HG02885 (cell line): ENCODE measurements around the gene SOCS2.

ENCODE experiments used
- ATAC-seq: cut with Tn5 transposase; IDR thresholded peaks from one replicate; pipeline ENCODE4 v1.9.1; 2021; ENCODE audit warnings: mild to moderate bottlenecking; ENCODE audit not compliant: unreplicated experiment, poor library complexity

Gene SOCS2

DNA sequence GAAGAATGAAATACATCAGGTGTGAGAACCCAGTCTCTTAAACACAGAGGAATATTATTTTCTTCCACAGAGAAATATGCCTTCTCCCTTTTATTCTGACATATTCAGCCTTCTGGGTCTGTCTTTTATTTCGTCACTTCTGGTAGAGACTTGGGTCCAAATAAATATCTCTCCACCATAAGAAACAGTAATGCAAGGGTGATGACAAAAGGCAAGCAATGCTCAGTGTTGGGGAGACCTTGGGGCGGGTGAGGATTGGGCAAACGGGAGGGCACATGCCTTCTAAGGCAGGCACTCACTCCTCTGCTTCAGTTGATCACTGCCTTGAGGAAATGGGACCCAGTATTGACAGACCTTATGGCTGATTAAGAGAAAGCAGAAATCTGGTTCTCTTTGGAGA, 6.7 kb upstream of the SOCS2 start:
- ATAC-seq: no peak

- ATAC-seq: no peak
Measured at GRCh38 chr12:93567174-93567573, 5.3 kb upstream of the SOCS2 start.

DNA sequence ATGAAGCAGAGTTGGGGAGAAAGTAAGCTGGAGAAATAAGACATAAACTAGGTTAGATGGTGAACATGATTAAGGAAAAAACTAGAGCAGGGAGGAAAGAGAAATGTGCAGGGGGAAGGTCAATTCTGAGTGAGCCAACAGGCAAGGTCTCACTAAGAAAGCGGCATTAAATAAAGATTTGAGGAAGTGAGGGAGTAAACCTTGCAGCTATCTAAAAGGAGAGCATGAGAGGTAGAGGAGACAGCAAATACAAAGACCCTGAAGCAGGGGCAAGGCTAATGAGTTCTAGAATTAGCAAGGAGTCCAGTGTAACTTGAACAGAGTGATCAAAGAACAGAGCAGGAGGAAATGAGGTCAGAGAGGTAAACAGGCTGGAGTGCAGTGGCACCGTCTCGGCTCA, 4.4 kb upstream of the SOCS2 start:
- ATAC-seq: no peak

- peak; percentile 2 for ATAC-seq
Measured at GRCh38 chr12:93569301-93569655, 3.2 kb upstream of the SOCS2 start.

DNA sequence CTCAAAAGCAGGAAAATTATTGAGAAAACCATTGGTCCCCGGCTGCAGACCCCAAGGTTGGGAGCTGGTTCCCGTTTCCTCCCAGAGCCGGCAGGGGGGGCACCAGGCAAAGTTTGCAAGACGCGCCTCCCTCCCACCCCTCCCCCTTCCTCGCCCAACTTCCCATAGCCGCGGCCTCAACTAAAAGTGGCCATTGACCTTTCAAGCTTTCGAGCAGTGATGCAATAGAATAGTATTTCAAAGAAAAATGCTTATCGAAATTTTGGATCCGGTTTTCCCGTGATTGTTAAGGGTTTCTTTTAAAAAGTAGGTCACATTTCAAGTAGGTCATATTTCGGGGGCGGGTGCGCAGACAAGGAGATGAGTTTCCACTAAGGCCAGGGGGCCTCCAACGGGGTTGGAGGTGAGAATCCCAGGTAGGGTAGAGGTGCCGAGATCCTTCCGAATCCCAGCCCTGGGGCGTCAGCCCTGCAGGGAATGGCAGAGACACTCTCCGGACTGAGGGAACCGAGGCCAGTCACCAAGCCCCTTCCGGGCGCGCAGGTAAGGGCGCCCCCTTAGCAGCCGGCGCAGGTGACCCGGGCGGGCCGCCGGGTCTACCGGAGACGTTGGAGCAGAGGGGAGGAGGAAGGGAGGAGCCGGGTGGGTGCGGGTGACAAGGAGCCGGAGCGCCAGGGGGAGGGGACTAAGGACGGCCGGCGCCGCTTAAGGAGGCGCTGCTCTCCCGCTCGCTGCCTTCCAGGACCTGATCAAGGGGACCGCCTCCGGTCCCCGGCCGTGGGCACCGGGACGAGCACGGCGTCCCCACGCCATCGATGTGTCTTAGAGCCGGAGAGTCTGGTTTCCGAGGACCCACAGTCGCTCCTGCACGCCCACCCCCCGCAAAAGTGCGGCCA, 2.6 kb upstream of the SOCS2 start:
- ATAC-seq: peak; percentile 46

DNA sequence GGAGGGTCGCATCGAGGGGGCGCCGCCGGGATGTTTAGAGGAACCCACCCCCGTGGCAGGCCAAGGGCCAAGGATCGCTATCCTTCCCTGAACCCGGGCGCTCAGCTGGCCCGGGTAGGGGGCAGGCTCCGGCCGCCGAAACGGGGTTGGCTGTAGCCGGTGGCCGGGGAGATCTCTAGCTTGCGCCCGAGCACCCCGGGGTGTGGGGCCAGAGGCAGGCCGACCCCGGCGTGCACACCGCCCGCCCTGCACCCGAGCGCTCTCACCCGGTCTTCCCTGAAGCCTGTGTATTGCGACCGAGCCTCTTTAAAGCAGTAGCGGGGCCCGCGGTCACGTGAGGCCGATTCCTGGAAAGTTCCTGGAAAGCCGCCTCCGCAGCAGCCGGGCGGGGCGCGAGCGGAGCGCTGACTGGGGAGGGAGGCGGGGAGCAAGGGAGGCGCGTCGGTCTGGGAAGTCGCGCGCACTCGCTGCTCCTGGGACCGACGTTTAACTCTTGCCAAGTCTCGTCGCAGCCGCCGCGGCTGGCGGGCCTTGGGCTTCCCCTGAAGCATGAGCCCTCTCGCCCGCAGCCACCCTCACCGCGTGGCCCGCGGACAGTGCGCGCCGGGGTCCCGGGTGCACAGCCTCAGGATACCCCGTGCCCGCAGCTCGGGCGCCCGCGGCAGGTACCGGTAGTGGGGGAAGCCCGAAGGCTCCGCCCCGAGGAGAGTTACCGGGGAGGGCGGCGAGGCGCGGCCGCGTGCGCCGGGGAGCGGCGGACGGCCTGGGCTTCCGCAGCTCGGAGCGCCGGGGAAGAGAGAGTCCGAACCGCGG, 1.7 kb upstream of the SOCS2 start:
- ATAC-seq: peak; percentile 52

DNA sequence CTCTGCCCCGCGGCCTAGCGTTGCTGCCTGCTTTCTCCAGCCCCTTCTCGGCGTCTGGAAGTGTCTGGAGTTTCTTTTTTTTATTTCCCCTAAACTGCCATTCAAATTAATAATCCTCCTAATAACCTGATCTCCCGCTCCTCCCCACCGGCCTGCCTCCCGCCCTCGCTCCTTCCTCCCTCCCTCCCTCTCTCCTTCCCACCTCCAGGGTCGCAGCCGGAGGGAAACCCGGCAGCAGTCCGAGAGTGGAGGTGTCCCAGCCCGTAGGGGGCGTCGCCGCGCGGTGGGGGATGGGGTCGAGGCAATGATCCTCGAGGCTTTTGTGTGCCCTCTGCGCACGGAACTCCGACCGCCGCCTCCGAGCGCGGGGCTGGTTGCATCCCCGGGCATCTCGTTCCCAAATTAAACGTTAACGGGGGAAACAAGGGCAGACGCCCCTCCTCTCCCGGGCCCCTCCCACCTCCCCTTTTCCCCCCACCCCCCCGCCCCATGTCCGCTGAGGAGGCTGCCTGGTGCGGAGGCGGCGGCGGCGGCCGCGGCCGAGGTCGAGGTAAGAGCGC, 1.0 kb upstream of the SOCS2 start:
- peak; percentile 22 for ATAC-seq

GRCh38 chr12:93572712-93573551, 457 bp downstream of the SOCS2 start:
- no peak for ATAC-seq

DNA sequence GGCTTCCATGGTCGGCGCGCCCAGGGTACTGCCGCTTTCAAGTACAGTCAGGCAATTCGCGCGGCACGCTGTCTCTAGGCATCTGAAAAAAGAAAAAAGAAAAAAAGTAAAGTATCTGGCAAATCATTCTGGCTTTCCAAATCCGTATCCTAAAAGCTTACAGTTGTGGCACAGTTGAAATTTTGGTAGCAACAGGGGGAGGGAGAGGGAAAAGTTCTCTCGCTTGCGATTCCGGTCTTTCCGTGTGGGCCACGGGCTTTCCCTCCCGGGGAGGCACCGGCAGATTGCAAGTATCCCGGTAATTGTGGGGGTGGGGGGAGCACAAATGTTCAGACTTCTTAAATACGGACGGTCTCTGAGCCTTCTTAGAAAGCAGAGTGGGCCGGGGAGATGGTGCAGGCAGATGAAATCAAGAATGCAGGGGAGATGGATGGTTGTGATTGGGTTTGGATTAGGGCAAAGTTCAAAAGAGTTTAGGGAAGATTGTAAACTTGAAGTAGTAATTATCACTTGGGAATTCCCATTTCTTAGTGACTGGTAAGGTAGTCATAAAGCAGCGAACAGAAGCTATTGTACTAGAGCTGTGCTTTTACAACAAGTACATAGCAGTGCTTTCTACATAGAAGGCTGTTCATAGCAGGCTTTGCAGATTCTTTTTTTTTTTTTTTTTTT, 1.2 kb downstream of the SOCS2 start:
- ATAC-seq: no peak

DNA sequence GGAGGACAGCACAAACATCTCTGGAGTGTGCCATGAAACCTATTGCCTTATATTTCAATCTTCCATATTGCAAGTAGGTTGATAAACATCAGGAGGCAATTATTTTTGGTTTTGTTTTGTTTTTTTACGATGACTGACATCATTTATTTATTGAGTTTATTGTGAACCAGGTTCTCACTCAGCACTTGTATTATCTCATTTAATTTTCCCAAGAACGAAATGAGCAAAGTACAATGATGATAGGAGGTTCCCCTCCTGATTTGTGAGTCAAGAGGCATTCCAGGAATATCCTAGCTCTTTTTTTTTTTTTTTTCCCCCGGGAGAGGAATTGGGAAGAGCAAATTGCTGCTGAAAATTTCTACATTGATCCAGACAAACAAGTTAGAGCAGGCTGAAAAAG, 4.7 kb downstream of the SOCS2 start:
- ATAC-seq: no peak

- ATAC-seq: no peak
Measured at GRCh38 chr12:93578221-93578620, 5.7 kb downstream of the SOCS2 start.

GRCh38 chr12:93580682-93581081, 8.2 kb downstream of the SOCS2 start:
- ATAC-seq: no peak

- ATAC-seq: no peak
Measured at GRCh38 chr12:93581370-93581769, 8.9 kb downstream of the SOCS2 start.

DNA sequence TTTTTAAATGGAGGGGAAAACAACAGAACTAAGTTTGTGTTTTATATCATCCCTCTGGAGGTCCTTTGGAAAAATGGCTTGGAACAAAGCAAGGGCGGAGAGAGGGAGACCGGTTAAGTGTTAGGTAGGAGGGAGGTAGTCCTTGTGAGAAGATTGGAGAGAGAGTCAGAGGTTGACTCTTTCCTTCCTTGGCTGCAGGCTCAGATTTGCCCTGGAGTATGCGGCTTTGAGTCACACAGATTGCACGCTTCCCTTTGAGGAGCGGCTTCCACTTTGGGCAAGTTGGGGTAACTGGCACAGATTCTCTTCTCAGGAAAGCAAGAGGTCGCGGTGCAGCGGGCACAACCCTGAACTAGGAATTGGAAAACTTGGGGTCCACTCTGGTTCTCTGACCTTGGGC, 9.9 kb downstream of the SOCS2 start:
- ATAC-seq: no peak

DNA sequence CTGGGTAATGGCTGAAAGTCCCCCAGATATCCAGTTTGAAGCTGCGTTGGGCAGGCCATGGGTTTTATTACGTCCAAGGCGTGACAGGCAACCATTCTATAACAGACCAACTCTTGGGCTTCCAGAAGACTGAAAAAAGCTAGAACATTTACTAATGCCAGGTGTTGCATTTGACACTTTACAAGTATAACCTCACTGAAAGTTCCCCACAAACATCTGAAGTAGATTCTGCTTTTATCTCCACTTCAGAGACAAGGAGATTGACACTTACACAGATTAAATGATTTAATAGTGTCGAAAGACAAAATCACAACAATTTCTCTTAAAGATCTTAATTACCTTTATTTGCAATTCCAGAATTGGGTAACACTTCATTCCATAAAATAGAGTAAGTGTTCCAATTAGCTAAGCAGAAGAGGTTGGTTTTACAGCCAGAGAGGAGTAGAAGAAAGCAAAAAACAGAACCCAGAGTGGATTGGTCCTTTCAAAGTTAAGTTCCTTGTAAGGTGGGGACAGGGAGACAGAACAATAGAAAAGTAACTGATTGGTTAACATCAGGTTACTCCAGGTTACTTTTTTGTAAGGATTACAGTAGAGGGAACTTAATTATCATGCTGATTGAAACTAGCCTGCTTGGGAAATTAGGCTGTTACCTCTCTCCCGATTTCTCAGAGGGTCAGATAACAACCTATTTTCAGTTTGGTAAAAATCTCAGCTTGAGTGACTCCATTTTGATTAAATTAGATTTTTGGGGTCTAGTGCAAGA, 11.3 kb downstream of the SOCS2 start:
- ATAC-seq: no peak

- no peak for ATAC-seq
Measured at GRCh38 chr12:93585247-93585646, 12.8 kb downstream of the SOCS2 start.

GRCh38 chr12:93587611-93588010, 15.1 kb downstream of the SOCS2 start:
- ATAC-seq: no peak

GRCh38 chr12:93589081-93589480, 16.6 kb downstream of the SOCS2 start:
- ATAC-seq: no peak
